Subcutaneous abdominal adipose tissue (tissue), 5 donors: ENCODE measurements around the gene MX2.

Source experiments
- H3K27ac ChIP-seq: one replicate; pipeline ENCODE4 v1.7.0; 2013; ENCODE audit warnings: low read depth, mild to moderate bottlenecking, inconsistent platforms, low read length, moderate library complexity
- H3K27me3 ChIP-seq, 5 donors: one replicate each; pipeline ENCODE4 v1.7.0; 2013; ENCODE audit warnings: low read length in 5 of 5, inconsistent platforms in 1 of 5; ENCODE audit not compliant: control insufficient read depth in 5 of 5, insufficient read depth in 4 of 5
- H3K36me3 ChIP-seq, 5 donors: one replicate each; pipeline ENCODE4 v1.7.0; 2013; ENCODE audit warnings: low read length in 5 of 5; ENCODE audit not compliant: control insufficient read depth in 5 of 5, insufficient read depth in 5 of 5
- H3K4me1 ChIP-seq, 5 donors: one replicate each; pipeline ENCODE4 v1.7.0; 2013; ENCODE audit warnings: low read length in 5 of 5, mild to moderate bottlenecking in 3 of 5, moderate library complexity in 1 of 5; ENCODE audit not compliant: control insufficient read depth in 5 of 5, insufficient read depth in 5 of 5
- H3K4me3 ChIP-seq, 5 donors: one replicate each; pipeline ENCODE4 v1.7.0; 2013; ENCODE audit warnings: low read length in 5 of 5, low read depth in 1 of 5
- H3K9ac ChIP-seq, 5 donors: one replicate each; pipeline ENCODE4 v1.7.0; 2013; ENCODE audit warnings: low read length in 5 of 5, mild to moderate bottlenecking in 4 of 5, moderate library complexity in 3 of 5
- H3K9me3 ChIP-seq, 5 donors: one replicate each; pipeline ENCODE4 v1.7.0; 2013; ENCODE audit warnings: low read length in 5 of 5; ENCODE audit not compliant: control insufficient read depth in 5 of 5
- donor health status: healthy.
- donor health status: healthy.
- donor health status: healthy.
- donor health status: healthy.
- donor health status: healthy.

MX2 gene

DNA sequence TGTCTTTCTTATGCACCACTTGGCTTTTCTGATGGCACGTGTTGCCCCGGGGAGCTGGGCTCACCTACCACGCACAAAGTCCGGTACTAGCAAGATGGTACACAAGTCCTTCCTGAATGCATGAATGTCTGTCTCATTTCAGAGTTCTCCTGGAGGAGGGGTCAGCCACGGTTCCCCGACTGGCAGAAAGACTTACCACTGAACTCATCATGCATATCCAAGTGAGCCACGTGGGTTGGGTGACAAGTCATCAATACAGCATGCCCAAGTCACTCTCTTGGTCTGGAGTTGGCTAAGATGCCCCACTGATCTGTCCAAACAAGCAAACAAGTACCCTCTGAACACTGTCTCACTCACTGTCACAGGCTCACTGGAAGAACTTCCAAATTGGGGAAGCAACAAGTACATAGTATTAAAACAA, 35.7 kb downstream of the MX2 start:
- H3K9me3 ChIP-seq, result no peaks in the 10 kb centered on the region
- no peak overlapping the region for H3K9ac ChIP-seq
- H3K27ac ChIP-seq, result no peak overlapping the region
- H3K4me1 ChIP-seq, result peaks cover 0 to 12% (median 8%) of the 10 kb centered on the region in 5 donors
- no peak overlapping the region for H3K4me3 ChIP-seq
- H3K36me3 ChIP-seq, result peaks cover 0 to 64% (median 47%) of the 10 kb centered on the region in 5 donors
- H3K27me3 ChIP-seq, result no peaks in the 10 kb centered on the region

DNA sequence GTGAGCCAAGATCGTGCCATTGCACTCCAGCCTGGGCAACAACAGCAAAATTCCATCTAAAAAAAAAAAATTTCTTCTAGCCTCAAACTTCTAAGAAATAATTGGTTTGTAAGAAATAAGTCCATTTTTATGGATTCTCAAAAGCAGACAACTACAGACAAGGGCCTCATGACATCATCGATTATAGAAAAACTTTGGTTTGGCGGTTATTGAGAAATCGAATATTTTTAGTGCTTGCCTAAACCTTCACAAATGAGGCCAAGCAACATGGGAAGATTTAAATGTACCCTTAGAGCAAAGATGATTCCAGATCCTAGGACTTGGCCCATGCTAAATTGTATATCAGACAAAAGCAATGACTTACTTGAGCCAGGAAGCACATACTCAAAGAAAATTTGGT, 36.4 kb downstream of the MX2 start:
- Histone ChIP-seq H3K9me3 (no peaks in the 10 kb centered on the region), H3K27ac (no peak overlapping the region), H3K4me3 (no peak overlapping the region), H3K9ac (no peak overlapping the region), H3K27me3 (no peaks in the 10 kb centered on the region), H3K4me1 (peaks cover 0 to 12% (median 8%) of the 10 kb centered on the region in 5 donors), H3K36me3 (peaks cover 0 to 70% (median 55%) of the 10 kb centered on the region in 5 donors)

DNA sequence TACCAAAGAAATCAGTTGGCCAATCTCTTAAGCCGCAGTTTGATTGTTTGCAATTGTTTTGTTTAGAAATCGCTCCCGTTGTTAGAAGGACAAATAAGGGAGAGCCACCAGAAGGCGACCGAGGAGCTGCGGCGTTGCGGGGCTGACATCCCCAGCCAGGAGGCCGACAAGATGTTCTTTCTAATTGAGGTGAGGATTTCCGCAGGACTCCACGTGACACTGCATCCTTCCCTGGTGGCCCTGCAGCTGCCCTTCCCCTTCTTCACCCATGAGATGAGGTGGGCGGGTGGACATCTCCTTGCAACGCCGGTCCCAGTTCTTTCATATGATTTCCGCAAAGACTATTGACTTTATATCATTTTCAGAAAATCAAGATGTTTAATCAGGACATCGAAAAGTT, 37.0 kb downstream of the MX2 start:
- Histone ChIP-seq H3K9ac (no peak overlapping the region), H3K4me1 (peaks cover 0 to 12% (median 8%) of the 10 kb centered on the region in 5 donors), H3K4me3 (no peak overlapping the region), H3K9me3 (no peaks in the 10 kb centered on the region), H3K36me3 (peaks cover 0 to 70% (median 60%) of the 10 kb centered on the region in 5 donors), H3K27ac (no peak overlapping the region), H3K27me3 (no peaks in the 10 kb centered on the region)

DNA sequence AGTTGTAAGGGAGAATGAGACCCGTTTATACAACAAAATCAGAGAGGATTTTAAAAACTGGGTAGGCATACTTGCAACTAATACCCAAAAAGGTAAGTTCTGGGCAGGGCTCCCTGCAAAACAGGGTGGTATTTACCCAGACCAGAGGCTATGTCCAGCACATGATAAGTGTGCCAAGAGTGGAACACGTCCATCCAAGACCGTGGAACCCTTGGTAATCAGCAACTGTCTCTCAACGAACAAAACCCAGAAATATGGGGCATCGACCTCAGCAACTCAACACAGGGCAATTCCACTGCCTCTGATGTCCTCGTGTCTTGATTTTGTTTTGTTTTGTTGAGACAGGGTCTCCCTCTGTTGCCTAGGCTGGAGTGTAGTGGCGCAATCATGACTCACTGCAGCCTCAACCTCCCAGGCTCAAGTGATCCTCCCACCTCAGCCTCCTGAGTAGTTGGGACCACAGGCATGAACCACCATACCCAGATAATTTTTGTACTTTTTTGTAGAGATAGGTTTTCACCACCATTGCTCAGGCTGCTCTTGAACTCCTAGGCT, 37.5 kb downstream of the MX2 start:
- Histone ChIP-seq H3K36me3 (peaks cover 0 to 74% (median 65%) of the 10 kb centered on the region in 5 donors), H3K27ac (no peak overlapping the region), H3K9me3 (no peaks in the 10 kb centered on the region), H3K4me3 (no peak overlapping the region), H3K4me1 (peaks cover 0 to 12% (median 8%) of the 10 kb centered on the region in 5 donors), H3K9ac (no peak overlapping the region), H3K27me3 (no peaks in the 10 kb centered on the region)

DNA sequence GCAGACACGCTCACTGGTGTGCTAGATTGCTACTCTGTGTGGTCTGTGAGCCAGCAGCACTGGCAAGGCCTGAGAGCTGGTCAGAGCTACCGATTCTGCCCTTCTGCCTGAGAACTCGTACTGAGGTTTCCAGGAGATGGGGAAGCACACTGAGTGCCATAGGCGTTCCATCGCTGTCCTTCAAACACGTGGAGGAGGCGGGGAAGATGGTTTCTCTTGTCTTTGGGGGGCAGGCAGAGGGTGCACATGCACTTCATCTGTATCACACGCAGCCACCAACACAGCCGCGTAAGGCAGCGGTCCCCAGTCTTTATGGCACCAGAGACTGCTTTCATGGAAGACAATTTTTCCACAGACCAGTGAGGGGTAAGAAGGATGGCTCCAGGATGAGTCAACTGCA, 40.4 kb downstream of the MX2 start:
- peaks cover 0 to 74% (median 62%) of the 10 kb centered on the region in 5 donors for H3K36me3 ChIP-seq
- H3K9me3 ChIP-seq, result no peaks in the 10 kb centered on the region
- H3K27me3 ChIP-seq, result no peaks in the 10 kb centered on the region
- H3K4me1 ChIP-seq, result peaks cover 0 to 3% (median under 1%) of the 10 kb centered on the region in 5 donors
- H3K27ac ChIP-seq, result no peak overlapping the region
- H3K4me3 ChIP-seq, result no peak overlapping the region
- no peak overlapping the region for H3K9ac ChIP-seq

DNA sequence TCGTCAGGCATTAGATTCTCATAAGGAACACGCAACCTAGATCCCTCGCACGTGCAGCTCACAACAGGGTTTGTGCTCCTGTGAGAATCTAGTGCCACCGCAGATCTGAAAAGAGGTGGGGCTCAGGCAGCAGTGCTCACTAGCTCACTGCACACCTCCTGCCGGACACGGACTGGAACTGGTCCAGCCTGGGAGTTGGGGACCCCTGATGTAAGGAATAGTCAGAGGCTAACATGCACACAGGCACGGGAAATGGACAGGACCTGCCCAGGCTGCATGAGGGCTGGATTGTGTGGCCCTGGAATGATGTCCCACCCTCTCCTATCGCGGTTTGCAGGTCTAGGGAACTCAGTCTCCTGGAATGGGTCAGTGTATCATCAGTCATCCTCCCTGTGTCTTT, 41.0 kb downstream of the MX2 start:
- H3K9ac ChIP-seq, result no peak overlapping the region
- no peaks in the 10 kb centered on the region for H3K9me3 ChIP-seq
- no peaks in the 10 kb centered on the region for H3K4me1 ChIP-seq
- no peak overlapping the region for H3K27ac ChIP-seq
- no peaks in the 10 kb centered on the region for H3K27me3 ChIP-seq
- no peak overlapping the region for H3K4me3 ChIP-seq
- peaks cover 0 to 74% (median 63%) of the 10 kb centered on the region in 5 donors for H3K36me3 ChIP-seq

DNA sequence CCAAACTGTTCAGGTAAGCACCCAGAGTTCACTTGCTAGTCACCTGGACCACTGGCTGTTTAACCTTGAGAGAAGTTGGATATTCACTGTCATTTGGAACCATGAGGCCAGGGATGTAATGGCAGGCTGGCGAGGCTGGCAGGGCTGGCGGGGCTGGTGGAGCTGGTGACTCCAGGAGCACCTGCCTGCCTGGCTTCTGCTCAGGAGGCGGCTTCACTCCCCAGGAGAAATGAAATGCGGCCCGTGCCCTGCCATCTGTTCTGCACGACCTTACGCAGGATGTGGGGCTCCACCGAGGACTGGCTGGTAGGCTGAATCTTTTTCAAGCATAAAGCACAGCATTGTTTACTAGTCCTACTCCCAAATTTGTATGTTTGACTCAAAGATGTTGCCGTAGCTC, 41.5 kb downstream of the MX2 start:
- H3K4me1 ChIP-seq, result no peaks in the 10 kb centered on the region
- no peak overlapping the region for H3K9ac ChIP-seq
- no peak overlapping the region for H3K27ac ChIP-seq
- H3K9me3 ChIP-seq, result no peaks in the 10 kb centered on the region
- H3K27me3 ChIP-seq, result no peaks in the 10 kb centered on the region
- no peak overlapping the region for H3K4me3 ChIP-seq
- H3K36me3 ChIP-seq, result peaks cover 0 to 78% (median 67%) of the 10 kb centered on the region in 5 donors

DNA sequence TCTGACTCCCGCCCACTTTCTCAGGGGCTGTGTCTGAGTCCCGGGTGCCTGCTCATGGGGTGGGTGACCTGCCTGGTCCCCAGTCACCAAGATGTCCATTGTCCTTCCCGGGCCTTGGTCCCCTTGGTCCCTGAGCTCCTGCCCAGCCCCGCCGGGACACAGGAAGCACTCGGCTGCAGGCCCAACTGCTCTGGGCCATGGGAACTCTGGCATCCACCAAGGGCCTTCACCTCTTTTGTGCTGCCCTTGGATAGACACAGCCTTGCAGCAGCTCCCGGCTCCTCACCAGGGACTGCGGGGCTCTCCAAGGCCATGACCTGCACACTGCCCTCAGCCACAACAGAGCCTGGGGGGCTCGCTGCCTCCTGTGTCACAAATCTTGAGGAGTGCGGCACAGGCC, 42.1 kb downstream of the MX2 start:
- peaks cover 0 to 78% (median 64%) of the 10 kb centered on the region in 5 donors for H3K36me3 ChIP-seq
- H3K9me3 ChIP-seq, result no peaks in the 10 kb centered on the region

DNA sequence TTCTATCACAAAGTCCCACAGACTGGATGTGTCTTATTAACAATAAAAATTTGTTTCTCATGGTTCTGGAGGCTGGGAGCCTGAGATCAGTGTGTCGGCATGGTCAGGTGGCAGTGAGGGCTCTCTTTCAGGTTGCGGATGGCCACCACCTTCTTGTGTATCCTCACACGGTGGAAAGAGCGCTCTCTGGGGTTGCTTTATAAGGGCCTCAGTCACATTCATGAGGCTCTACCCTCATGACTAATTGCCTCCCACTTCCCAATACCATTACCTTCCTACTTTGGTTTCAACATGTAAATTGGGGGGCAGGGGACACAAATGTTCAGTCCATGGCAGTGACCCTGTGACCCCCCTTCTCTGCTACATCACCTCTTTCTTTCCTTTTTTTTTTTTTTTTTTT, 43.5 kb downstream of the MX2 start:
- H3K36me3 ChIP-seq, result peaks cover 0 to 67% (median 55%) of the 10 kb centered on the region in 5 donors
- H3K27me3 ChIP-seq, result no peaks in the 10 kb centered on the region
- no peak overlapping the region for H3K4me3 ChIP-seq
- H3K9me3 ChIP-seq, result no peaks in the 10 kb centered on the region
- H3K4me1 ChIP-seq, result peaks cover 0 to under 1% (median 0%) of the 10 kb centered on the region in 5 donors
- H3K9ac ChIP-seq, result no peak overlapping the region
- no peak overlapping the region for H3K27ac ChIP-seq

More for the DNA sequence above, 42.1 kb downstream of the MX2 start:
- no peak overlapping the region for H3K27ac ChIP-seq
- no peaks in the 10 kb centered on the region for H3K4me1 ChIP-seq
- no peak overlapping the region for H3K4me3 ChIP-seq
- H3K9ac ChIP-seq, result no peak overlapping the region
- no peaks in the 10 kb centered on the region for H3K27me3 ChIP-seq

DNA sequence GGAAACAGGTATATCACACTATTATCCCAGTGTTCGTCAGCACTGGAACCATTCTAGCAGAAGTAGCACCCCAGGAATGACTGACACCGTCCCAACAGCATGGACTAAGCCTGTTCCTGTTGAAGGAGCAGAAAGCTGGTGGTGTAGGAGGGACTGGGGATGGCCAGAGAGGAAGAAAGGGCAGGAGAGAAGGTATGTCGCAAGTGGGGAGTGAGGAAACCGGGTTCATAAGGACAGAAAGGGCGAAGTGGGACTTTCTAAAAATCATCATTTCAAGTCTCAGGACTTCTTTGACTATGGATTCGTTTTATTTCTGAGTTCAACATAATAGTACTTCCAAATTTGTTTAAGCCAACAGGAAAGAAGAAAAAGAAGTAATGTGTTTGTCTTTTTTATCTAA, 44.5 kb downstream of the MX2 start:
- Histone ChIP-seq H3K36me3 (peaks cover 0 to 62% (median 53%) of the 10 kb centered on the region in 5 donors), H3K9me3 (no peaks in the 10 kb centered on the region), H3K4me3 (no peak overlapping the region), H3K4me1 (peaks cover 0 to 10% (median 7%) of the 10 kb centered on the region in 5 donors), H3K9ac (no peak overlapping the region), H3K27ac (no peak overlapping the region), H3K27me3 (no peaks in the 10 kb centered on the region)
